ENCODE results near the gene HOMER1.

DNA sequence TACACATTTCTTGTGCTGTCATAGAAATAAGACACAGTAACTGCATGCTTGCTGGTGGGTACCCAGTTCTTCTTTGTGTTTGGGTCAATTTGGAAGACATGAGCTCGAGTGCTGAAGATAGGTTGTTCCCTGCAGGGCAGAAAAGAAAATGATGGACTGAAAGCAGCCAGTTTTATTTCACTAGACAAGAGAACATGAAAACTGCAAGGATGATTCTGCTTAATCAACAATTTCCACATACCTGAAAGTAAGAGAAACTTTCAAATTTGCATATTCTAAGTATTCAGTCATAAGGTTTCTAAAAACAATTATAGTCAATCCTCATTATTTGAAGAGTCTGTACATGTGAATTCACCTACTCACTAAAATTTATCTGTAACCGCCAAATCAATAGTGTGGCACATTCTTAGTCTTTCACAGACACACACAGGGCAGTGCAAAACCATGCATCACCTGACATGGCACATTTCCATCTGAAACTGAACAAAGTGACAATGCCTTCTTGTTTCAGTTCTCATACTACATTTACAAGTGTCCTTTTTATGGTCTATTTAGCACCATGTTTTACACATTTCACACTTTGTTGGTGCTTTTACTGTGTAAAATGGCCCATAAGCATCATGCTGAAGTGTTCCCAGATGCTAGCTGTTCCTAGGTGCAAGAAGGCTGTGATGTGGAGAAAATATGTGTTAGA, 56.9 kb downstream of the HOMER1 start:
- TF ChIP-seq ELF4 (IDR thresholded peaks at IDR 0.05) (no peak), NFRKB (IDR thresholded peaks at IDR 0.05) (no peak), SP1 (IDR thresholded peaks at IDR 0.05) (no peak), BHLHE40 (IDR thresholded peaks at IDR 0.05; ENCODE audit: borderline replicate concordance) (no peak), FOXM1 (IDR thresholded peaks at IDR 0.05; ENCODE audit: borderline replicate concordance) (no peak), SUZ12 (IDR thresholded peaks at IDR 0.05) (no peak), FOXA1 (IDR thresholded peaks at IDR 0.05) (no peak), TARDBP (IDR thresholded peaks at IDR 0.05) (no peak), FOXK2 (IDR thresholded peaks at IDR 0.05) (no peak)
- TF ChIP-seq, protein P1, sequence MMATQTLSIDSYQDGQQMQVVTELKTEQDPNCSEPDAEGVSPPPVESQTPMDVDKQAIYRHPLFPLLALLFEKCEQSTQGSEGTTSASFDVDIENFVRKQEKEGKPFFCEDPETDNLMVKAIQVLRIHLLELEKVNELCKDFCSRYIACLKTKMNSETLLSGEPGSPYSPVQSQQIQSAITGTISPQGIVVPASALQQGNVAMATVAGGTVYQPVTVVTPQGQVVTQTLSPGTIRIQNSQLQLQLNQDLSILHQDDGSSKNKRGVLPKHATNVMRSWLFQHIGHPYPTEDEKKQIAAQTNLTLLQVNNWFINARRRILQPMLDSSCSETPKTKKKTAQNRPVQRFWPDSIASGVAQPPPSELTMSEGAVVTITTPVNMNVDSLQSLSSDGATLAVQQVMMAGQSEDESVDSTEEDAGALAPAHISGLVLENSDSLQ (IDR thresholded peaks at IDR 0.05), result no peak
